Activated CD8-positive, alpha-beta memory T cell treated with anti-CD3 and anti-CD28 coated beads for 1 hour (primary cell): ENCODE results near the gene ATN1.

Experiments used
- DNase-seq, 2 donors: peaks; one replicate each; pipeline ENCODE4 v3.0.0-alpha.2; 2020; ENCODE audit warnings: low read depth in 1 of 2; ENCODE audit errors: extremely low read depth in 1 of 2

The ATN1 gene

GRCh38 chr12:6970096-6970527, 42.4 kb downstream of the ATN1 start:
- DNase-seq, result no peak

GRCh38 chr12:6974180-6974579, 46.4 kb downstream of the ATN1 start:
- DNase-seq, result no peak

- DNase-seq, result no peak
Measured at GRCh38 chr12:6975297-6976032, 47.7 kb downstream of the ATN1 start.

GRCh38 chr12:6977653-6978052, 49.9 kb downstream of the ATN1 start:
- no peak for DNase-seq

- DNase-seq, result no peak
Measured at GRCh38 chr12:6978188-6978587, 50.4 kb downstream of the ATN1 start.

GRCh38 chr12:6978611-6979011, 50.9 kb downstream of the ATN1 start:
- DNase-seq, result no peak

- DNase-seq, result no peak
Measured at GRCh38 chr12:6979021-6979420, 51.3 kb downstream of the ATN1 start.

GRCh38 chr12:6979453-6979852, 51.7 kb downstream of the ATN1 start:
- no peak for DNase-seq

GRCh38 chr12:6980075-6980474, 52.3 kb downstream of the ATN1 start:
- DNase-seq, result no peak

- DNase-seq, result no peak
Measured at GRCh38 chr12:6980740-6981139, 53.0 kb downstream of the ATN1 start.

- DNase-seq, result no peak
Measured at GRCh38 chr12:6981152-6982052, 53.6 kb downstream of the ATN1 start.

- DNase-seq, result no peak
Measured at GRCh38 chr12:6982532-6982931, 54.8 kb downstream of the ATN1 start.

- DNase-seq, result no peak
Measured at GRCh38 chr12:6987956-6988553, 60.3 kb downstream of the ATN1 start.
